Non-pigmented ciliary epithelial cell (primary cell): ENCODE data around the gene TSPOAP1.

Experiments used
- DNase-seq: peaks from one replicate; pipeline ENCODE4 v3.0.0-alpha.2; 2010; ENCODE audit warnings: low read depth

The TSPOAP1 gene

GRCh38 chr17:58302919-58303585 lies 25.5 kb downstream of the TSPOAP1 start:
- no peak for DNase-seq

GRCh38 chr17:58302171-58302918 lies 26.2 kb downstream of the TSPOAP1 start:
- no peak for DNase-seq

- no peak for DNase-seq
Measured at GRCh38 chr17:58301504-58302150, 27.0 kb downstream of the TSPOAP1 start.

- no peak for DNase-seq
Measured at GRCh38 chr17:58300336-58300735, 28.3 kb downstream of the TSPOAP1 start.

- no peak for DNase-seq
Measured at GRCh38 chr17:58294034-58294433, 34.6 kb downstream of the TSPOAP1 start.

- DNase-seq, result no peak
Measured at GRCh38 chr17:58291246-58291645, 37.3 kb downstream of the TSPOAP1 start.

GRCh38 chr17:58289869-58290268 lies 38.7 kb downstream of the TSPOAP1 start:
- DNase-seq, result no peak

- DNase-seq, result no peak
Measured at GRCh38 chr17:58285422-58285810, 43.2 kb downstream of the TSPOAP1 start.

GRCh38 chr17:58284613-58285421 lies 43.8 kb downstream of the TSPOAP1 start:
- DNase-seq, result no peak

GRCh38 chr17:58283674-58284612 lies 44.7 kb downstream of the TSPOAP1 start:
- DNase-seq, result no peak

GRCh38 chr17:58282442-58282841 lies 46.2 kb downstream of the TSPOAP1 start:
- DNase-seq, result no peak

GRCh38 chr17:58281511-58282011 lies 47.0 kb downstream of the TSPOAP1 start:
- no peak for DNase-seq

- DNase-seq, result no peak
Measured at GRCh38 chr17:58280480-58281217, 47.9 kb downstream of the TSPOAP1 start, which contains the start of gene MPO. TSS of gene MPO (minus strand) at chr17:58280935. CDS start at chr17:58280758, 177 bp downstream.

GRCh38 chr17:58279736-58280479 lies 48.7 kb downstream of the TSPOAP1 start:
- DNase-seq, result no peak

- peak; percentile 10 for DNase-seq
Measured at GRCh38 chr17:58279016-58279711, 49.4 kb downstream of the TSPOAP1 start.

- DNase-seq, result no peak
Measured at GRCh38 chr17:58278661-58279015, 50.0 kb downstream of the TSPOAP1 start.

GRCh38 chr17:58277802-58278595 lies 50.6 kb downstream of the TSPOAP1 start:
- no peak for DNase-seq
